ENCODE measurements around the gene PRAMEF2. TPM values are rescaled to one million over a fixed set of nuclear protein-coding genes. Genes with fewer than 3 reads are reported as not detected.

The PRAMEF2 gene
- total RNA-seq, 1 experiment from 2014 or later, result not detected

Other genes starting within 250 kb of the PRAMEF2 start
- 9.1 and 13.5 TPM in 2 replicates for gene DHRS3, start 238.9 kb upstream of the PRAMEF2 start, total RNA-seq (2014; rRNA removed; shearing (Covaris generic))
- gene AADACL4, start 213.0 kb upstream of the PRAMEF2 start, total RNA-seq (2014; rRNA removed; shearing (Covaris generic)), result not detected in 2 replicates
- gene AADACL3, start 141.0 kb upstream of the PRAMEF2 start, total RNA-seq (2014; rRNA removed; shearing (Covaris generic)), result not detected in 2 replicates
- gene CFAP107, start 110.9 kb upstream of the PRAMEF2 start, total RNA-seq (2014; rRNA removed; shearing (Covaris generic)), result not detected in 2 replicates
- gene PRAMEF12, start 83.3 kb upstream of the PRAMEF2 start, total RNA-seq (2014; rRNA removed; shearing (Covaris generic)), result 2.6 TPM in 1 of 2 replicates, not detected in the other
- gene PRAMEF1, start 65.7 kb upstream of the PRAMEF2 start, total RNA-seq (2014; rRNA removed; shearing (Covaris generic)), result 0.24 TPM in 1 of 2 replicates, not detected in the other
- not detected in 2 replicates for gene PRAMEF11, start 25.7 kb upstream of the PRAMEF2 start, total RNA-seq (2014; rRNA removed; shearing (Covaris generic))
- gene HNRNPCL1, start 8.4 kb upstream of the PRAMEF2 start, total RNA-seq (2014; rRNA removed; shearing (Covaris generic)), result not detected in 2 replicates
- gene PRAMEF4, start 29.1 kb downstream of the PRAMEF2 start, total RNA-seq (2014; rRNA removed; shearing (Covaris generic)), result not detected in 2 replicates
- gene PRAMEF10, start 41.2 kb downstream of the PRAMEF2 start, total RNA-seq (2014; rRNA removed; shearing (Covaris generic)), result not detected in 2 replicates
- gene PRAMEF7, start 59.5 kb downstream of the PRAMEF2 start, total RNA-seq (2014; rRNA removed; shearing (Covaris generic)), result not detected in 2 replicates
- 0.34 TPM in 1 of 2 replicates, not detected in the other for gene PRAMEF6, start 90.5 kb downstream of the PRAMEF2 start, total RNA-seq (2014; rRNA removed; shearing (Covaris generic))
- not detected in 2 replicates for gene PRAMEF27, start 199.5 kb downstream of the PRAMEF2 start, total RNA-seq (2014; rRNA removed; shearing (Covaris generic))
- gene HNRNPCL3, start 203.7 kb downstream of the PRAMEF2 start, total RNA-seq (2014; rRNA removed; shearing (Covaris generic)), result not detected in 2 replicates
- gene PRAMEF25, start 213.7 kb downstream of the PRAMEF2 start, total RNA-seq (2014; rRNA removed; shearing (Covaris generic)), result not detected in 2 replicates